HG02588 (cell line): ENCODE data around the gene RNF2.
"Not testable (repeated sequence)": the region's sequence is repeated elsewhere in the genome, so short reads cannot be mapped to it uniquely, and the experiment has no call there.

Source experiments
- ATAC-seq: cut with Tn5 transposase; IDR thresholded peaks from one replicate; pipeline ENCODE4 v1.9.1; 2021; ENCODE audit warnings: mild to moderate bottlenecking, moderate library complexity; ENCODE audit not compliant: unreplicated experiment

The RNF2 gene

DNA sequence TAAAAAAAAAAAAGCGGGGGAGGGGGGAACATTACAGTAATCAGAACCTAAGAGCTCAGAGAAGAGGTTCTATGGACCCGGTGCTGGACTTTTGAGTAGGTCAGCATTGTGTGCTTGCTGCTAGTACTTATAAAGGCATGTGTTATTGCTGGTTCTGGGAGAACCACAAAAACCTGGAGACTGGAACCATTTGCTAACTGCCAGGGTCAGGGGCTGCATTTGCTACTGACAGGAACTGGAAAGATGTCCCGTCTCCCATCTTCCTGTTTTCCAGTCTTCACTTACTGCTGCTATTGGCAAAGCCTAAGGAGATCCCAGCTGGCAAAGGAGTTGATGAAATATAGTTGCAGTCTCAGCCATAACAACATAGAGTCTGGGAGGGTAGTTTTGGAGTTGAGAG is 4.3 kb downstream of the RNF2 start:
- ATAC-seq = no peak

DNA sequence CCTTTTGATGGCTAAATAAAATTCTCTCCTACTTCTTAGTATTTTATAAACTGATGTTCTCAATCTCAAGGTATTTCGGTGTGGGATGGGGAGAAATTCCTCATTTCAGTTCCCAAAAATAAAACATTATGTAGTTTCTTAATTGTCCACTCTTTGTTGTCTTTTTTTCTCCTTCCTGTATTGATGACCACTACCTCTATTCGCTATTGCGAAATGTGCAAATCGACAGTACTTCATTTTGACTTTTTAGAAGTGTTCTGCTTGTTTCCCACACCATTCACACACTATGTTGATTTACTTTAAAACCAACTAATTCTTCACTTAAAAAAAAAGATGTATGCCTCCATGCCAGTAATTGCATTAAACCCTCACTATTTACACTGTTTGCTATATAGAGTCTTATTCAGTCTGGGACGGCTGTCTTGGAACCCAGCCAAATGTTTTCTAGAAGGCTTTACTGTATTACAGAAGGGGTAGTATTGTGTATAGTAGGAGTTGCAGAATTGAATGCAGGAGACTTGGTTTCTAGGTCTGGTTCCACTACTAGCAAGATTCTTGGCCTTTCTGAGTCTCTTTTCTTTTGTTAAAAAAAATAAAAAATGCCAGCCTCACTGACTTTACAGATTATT is 5.6 kb downstream of the RNF2 start:
- ATAC-seq = no peak

DNA sequence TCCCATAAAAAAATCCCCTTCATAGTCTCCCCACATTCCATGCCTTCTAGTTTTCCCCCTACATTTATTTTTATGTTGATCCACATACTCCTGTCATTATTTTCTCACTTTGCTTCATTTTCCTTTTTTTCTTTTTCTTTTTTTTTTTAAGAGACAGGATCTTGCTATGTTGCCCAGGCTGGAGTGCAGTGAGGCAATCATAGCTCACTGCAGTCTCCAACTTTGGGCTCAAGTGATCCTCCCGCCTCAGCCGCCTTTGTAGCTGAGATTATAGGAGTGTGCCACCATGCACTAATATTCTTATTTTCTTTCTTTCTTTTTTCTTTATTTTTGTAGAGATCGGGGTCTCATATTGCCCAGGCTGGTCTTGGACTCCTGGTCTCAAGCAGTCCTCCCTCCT is 7.8 kb downstream of the RNF2 start:
- no peak for ATAC-seq

DNA sequence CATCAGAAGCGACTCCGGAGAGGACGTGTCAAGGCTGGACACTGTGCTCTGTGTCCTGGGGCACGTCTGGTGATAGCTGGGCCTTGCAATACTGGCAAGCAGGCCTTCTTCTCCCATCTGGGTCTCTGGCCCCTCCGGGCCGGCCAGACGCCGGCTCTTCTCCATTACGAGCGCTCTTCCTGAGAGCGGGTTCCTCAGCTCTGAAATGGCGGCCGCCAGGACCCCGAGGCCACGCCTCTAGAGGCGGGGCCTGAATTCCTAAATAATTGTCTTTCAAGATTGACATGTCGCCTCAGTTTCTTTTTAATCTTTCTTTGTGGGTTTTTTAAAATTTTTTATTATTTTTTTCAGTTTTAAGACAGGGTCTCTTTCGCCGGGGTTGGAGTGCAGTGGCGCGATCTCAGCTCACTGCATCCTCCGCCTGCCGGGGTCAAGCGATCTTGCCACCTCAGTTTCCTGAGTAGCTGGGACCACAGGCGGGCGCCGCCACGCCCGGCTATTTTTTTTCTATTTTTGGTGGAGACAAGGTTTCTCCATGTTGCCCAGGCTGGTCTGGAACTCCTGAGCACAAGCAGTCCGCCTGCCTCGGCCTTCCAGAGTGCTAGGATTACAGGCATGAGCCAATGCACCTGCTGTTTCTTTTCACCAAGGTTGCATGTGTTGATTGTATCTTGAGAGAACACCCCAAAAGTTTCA is 9.2 kb downstream of the RNF2 start:
- no peak for ATAC-seq

DNA sequence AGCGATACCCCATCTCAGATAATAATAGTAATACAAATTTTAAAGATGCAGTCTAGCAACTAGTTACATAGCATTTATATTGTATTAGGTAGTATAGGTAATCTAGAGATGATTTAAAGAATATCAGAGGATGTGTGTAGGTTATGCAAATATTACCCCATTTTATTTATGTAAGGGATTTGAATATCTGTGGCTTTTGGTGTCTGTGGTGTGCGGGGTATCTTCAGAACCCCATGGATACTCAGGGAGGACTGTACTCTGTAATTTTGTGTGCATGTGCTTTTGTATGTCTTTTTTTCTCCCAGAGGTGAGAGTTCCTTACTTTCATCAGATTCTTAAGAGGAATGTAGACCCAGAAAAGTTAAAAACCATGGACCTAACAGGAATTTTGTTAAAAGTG is 12.8 kb downstream of the RNF2 start:
- ATAC-seq = no peak

DNA sequence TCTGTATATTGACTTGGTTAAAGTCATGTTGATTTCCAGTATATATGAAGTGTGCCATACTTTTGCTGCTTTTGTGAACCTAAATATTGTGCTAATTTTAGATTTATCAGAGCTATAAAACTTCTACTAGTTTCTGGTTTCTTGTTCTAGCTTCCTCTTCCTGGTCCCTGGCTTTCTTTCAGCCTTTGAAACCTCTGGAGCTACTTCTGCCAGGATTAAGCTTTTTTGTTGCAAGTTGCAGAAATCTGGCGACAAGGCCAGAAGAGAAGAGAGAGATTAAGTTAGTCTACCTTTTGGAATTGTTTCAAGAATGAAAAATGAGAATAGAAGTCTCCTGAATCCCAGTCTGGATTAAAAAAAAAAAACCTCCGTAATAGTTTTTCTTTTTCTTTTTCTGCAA is 13.5 kb downstream of the RNF2 start:
- ATAC-seq = no peak

DNA sequence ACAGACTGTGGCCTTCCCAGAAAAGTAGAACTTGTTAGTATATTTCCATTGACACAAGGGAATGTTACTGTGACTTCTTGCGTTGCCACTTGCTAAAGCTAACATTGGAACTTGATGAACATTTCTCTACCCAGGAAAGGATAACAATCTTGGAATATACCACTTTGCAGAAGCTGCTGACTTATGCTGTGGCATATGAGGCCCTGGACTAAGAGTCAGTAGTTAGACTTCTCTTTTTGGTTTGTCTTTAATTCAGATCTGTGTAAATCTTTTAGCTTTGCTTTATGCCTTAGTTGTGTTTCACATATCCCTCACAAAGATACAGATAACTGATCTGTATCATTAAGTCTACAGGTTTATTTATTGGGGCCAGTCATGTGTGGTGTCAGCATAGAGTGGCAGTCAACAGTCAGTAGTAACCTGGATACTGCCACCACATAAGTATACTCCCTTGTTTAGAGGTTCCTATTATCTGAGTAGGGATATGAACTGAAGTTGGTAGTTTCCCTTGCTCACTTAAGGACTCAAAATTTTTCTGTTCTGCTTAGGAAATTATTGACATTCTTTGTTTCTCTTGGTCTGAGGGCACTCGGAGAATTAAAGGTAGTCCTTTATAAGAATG is 14.7 kb downstream of the RNF2 start:
- no peak for ATAC-seq

DNA sequence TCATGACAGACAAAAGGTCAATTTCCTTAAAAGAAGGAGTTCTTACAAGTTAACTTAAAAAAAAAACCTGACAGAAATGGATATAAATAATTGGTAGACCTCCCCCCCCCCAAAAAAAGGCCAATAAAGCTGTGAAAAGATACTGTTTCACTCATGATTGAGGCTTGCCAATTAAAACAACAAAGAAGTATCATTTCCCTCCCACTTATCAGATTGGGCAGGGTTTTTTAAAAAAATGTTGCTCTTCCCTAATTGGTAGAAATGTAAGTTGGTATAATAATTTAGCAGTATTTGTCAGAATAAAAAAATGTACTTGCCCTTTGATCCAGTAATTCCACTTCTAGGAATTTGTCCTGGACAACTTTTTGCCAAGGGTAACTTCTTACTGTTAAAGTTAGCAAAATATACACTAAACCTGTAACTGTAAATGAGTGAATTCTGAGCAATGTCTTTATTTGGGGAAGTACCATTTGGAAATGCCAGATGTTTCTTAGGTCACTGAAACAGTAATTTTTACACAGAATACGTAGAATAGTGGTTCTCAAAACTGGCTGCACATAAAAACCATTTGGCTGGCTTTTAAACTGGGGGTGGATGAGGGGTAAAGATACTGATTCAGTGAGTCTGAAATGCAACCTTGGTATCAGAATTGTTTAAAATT is 17.5 kb downstream of the RNF2 start:
- no peak for ATAC-seq

DNA sequence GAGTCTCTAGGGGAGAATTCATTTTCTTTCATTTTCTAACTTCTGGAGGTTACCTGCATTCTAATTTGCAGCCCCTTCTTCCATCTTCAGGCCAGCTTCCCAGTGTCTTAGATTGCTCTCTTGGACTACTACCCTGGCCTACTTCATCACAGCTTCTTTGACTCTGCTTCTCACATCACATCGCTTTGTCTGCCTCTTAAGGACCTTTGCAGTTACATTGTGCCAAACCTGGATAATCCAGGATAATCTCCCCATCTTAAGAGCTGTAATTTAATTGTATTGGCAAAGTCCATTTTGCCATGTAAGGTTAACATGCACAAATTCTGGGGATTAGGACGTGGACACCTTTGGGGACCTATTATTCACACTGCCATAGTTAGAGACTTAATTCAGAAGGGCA is 18.4 kb downstream of the RNF2 start:
- no peak for ATAC-seq

DNA sequence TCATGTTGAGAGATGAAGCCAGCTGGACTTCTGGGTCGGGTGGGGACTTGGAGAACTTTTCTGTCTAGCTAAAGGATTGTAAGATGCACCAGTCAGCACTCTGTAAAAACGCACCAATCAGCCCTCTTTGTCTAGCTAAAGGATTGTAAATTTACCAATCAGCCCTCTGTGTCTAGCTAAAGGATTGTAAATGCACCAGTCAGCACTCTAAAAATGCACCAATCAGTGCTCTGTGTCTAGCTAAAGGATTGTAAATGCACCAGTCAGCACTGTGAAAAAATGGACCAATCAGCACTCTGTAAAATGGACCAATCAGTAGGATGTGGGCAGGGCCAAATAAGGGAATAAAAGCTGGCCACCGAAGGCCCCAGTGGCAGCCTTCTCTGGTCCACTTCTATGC is 19.6 kb downstream of the RNF2 start:
- ATAC-seq = not testable (repeated sequence)

DNA sequence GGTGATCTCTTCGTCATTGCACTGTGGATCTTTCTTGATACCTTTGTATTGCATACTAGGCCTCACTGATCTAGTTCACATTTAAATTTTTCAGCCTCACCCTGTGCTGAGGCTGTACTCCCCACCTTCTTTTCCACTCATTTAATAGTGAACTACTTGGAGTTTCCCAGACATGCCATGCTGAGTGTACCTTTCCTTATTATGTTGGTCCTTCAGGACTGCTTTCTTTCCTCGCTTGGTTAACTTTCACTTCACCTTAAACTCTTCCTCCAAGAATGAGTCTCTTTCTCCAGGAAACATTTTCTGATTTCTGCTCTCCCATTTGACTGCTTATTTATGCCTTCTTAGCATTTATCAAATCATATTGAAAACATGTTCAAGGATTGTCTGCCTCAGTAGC is 20.8 kb downstream of the RNF2 start:
- no peak for ATAC-seq

DNA sequence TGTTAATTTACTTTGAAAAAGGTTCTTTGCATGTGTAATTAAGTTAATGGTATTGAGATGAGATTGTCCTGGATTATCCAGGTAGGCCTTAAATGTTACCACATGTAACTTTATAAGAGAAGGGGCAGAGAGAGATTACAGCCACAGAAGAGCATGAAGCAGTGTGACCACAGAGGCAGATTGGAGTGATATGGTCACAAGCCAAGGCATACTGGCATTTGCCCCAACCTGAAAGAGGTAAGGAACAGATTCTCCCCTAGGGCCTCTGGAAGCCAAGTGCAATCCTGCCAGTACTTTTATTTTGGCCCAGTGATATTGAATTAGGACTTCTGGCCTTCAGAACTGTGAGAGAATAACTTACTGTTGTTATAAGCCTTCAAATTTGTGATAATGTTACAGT is 23.0 kb downstream of the RNF2 start:
- no peak for ATAC-seq

DNA sequence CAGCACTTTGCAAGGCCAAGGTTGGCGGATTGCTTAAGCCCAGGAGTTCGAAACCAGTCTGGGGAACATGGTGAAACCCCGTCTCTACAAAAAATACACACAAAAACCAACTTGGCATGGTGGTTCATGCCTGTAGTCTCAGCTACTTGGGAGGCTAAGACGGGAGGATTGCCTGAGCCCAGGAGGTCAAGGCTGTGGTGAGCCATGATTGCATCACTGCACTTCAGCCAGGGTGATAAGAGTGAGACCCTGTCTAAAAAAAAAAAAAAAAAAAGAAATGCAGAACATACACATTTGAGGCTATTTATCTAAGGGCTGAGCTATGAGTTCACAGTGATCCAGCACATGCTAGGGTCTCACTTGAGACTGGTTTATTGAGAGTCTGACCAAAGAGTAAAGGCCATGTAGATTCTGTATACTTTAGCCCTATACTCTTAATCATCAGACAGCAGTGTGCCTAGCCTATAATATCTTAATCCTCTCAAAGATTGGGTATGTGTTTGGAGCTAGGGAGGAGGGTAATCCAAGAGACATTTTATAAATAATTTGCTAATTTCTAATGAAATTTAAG is 23.9 kb downstream of the RNF2 start:
- no peak for ATAC-seq

DNA sequence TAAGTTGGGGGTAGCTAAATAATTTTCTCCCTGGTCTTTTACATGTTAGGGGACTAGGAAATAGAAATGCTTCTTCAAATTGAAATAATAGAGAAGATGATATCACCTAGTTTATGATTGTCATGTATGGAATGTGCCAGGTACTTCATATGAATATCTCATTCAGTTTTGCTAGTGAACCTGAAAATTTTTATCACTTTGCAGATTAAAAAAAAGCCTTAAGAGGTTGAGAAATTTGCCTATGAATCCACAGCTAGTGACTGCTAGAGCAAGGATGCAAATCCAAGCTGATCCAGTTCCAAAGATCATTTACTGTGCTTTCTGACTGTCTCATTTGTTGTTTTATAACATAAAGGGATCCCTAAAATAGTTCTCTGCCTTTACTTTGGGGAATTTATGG is 24.7 kb downstream of the RNF2 start:
- no peak for ATAC-seq

DNA sequence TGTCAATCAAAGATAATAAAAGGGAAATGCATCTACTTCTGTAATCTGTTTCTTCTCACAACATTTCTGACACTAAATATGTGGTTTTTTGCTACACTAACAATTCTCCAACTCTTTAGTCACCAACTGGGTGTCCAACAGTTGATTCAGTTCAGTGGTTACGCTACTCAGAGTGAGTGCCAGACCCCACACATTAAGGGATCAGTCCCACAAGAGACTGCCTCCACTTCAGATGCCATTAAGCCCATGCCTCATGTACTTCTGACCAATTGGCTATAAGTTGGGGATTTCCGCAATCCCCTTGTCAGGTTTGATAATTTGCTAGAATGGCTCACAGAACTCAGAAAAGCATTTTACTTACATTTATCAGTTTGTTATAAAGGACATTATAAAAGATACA is 28.4 kb downstream of the RNF2 start:
- ATAC-seq = no peak

DNA sequence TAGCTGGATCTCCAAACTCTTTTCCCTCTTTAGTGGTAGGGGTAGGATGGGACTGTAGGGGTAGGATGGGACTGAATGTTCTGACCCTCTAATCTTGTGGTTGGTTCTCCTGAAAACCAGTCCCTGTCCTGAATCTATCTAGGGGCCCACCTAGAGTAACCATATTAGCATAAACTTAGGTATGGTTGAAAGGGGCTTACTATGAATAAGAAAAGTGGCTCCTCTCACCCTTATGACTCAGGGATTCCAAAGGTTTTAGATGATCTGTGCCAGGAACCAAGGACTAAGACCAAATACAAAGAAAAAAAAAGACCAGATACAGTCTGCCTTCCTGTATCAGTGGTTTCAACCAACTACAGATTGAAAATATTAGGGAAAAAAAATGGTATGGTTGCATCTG is 28.9 kb downstream of the RNF2 start:
- ATAC-seq = no peak

DNA sequence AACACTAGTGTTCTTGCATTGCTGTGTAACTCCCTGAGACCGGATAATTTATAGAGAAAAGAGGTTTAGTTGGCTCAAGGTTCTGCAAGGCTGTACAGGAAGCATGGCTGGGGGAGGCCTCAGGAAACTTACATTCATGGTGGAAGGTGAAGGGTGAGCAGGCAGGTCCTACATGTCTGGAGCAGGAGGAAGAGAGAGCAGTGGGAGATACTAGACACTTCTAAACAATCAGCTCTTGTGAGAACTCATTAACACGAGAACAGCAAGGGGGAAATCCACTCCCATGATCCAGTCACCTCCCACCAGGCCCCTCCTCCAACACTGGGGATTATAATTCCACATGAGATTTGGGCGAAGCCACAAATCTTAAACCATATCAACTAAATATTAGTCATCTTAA is 30.1 kb downstream of the RNF2 start:
- ATAC-seq = no peak

DNA sequence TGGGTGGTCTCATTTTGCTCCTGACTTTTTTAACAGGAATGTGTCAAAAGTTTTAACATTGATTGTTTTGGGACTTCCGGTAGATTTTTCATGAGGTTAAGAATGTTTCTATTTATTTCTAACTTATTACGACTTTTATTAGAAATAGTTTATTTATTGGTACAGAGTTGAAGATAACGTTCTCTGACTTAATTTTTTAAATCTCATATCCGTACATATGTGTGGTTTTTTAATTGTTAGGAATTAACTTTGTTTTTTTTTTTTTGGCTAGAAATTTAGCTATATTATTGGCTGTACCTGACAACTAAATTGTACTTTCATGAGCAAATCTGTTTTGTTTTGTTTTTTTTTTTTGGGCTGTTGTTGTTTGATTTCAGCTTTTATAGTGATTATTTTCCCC is 32.0 kb downstream of the RNF2 start:
- no peak for ATAC-seq

DNA sequence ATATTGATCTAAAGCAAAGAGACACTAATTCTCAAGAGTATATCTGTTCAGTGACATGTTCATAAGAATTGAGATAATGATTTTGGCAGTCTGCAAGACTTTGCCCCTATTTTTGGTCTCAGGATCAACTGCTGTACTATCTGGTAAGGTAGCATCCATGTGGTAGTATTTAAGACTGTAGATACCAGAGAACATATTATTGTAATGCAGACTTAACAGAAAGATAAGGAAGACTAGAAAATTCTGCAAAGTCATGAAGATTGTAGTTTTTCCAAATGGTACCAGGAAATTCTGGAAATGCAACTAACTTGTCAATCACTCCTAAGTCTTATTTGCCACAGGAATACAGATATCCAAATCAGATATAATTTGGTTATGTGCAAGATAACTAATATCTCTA is 35.1 kb downstream of the RNF2 start:
- ATAC-seq = no peak

DNA sequence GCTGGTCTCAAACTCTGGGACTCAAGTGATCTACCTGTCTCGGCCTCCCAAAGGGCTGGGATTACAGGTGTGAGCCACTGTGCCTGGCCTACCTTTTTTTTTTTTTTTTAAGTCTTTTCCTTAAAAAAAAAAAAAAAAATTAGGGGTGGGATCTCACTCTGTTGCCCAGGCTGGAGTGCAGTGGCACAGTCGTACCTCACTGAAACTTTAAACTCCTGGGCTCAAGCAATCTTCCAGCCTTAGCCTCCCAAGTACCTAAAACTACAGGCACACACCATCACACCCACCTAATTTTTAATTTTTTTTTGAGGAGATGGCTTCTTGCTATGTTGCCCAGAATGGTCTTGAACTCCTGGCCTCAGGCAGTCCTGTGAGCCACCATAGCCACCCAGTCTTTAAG is 38.5 kb downstream of the RNF2 start:
- ATAC-seq = no peak

DNA sequence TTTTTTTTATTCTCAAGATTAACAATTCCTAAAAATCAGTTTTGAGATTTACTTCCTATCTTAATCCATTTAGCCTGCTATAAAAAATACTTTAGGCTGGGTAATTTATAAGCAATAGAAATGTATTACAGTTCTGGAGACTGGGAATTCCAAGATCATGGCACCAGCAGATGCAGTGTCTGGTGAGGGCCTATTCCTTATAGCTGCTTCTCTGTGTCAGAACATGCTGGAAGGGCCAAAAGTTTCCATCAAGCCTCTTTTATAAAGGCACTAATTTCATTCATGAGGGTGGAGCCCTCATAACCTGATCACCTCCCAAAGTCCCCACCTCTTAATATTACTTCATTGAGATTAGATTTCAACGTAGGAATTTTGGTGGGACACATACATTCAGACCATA is 41.7 kb downstream of the RNF2 start:
- no peak for ATAC-seq

DNA sequence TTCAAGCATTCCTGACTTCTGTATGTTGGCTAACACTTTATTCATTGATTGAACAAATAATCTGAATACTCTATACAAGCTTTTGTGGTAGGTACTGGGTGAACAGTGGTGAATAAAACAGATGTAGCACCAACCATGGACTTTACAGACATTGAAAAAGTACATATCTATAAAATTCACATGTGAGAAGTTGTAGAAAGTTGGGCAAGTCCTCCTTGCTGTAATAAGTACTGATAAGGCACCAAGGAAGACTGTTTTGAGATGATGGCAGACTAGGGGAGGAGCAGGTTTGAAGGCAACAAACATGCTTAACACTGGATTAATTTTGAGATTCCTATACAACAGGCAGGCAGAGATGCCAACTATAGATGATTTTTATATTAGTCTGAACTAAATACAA is 42.4 kb downstream of the RNF2 start:
- ATAC-seq = no peak
